KG1 (cell line): Measurements from ENCODE around the gene SEC23A.
"Not testable (repeated sequence)": the region's sequence is repeated elsewhere in the genome, so short reads cannot be mapped to it uniquely, and the experiment has no call there.

Experiments
- DNase-seq: peaks from one replicate; lab custom pipeline; 2025; lab: John Stamatoyannopoulos, UW

SEC23A gene

DNA sequence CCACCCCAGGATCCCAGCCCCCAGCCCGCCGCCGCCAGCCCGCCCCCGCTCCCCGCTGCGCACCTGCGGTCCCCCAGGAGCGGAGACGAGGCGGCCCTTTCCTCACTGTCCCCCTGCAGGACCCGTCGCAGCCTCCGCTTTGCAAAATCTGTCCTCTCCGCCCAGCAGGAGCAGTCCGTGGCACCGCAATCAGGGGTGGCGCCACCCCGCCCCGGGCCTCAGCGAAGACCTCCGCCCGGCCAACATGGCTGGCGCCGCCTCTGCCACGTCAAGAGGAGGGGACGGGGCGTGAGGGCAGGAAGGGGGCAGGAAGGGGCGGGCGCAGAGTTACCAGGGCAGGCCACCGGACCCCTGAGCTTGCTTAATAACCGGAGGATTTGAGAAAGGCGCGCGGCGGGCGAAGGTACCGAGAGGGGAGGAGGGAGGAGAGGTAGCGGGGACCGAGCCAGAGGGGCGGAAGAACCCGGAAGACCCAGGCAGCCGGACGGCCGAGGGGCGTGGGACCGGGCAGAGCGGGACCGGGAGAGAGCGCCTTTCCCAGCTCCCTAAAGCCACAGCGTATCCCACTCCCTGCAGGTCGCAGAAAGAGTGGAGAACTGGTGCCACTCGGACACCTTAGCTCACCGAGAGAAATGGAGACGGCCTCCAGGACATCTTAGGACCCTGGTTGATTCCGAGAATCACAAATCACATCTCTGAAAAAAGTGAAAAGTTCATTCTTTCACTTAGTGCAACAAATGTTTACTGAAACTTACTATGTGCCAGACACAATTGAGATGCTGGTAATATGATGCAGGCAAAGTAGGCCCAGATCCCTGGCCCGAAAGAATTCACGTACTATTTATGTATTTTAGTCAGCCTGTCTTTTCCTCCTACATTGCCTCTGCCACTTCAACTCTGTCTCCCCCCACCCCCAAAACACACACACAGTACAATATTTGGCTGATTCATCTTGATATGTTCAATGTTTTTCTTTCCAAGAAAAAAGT is at the start of gene SEC23A:
SEC23A (minus strand) TSS at position 267 of the 989 bp plus-strand sequence. CDS start 7,117 bp downstream, outside the sequence.
- DNase-seq = peak; percentile 77

GRCh38 chr14:39145266-39145966 is 42.4 kb upstream of the SEC23A start:
- no peak for DNase-seq

DNA sequence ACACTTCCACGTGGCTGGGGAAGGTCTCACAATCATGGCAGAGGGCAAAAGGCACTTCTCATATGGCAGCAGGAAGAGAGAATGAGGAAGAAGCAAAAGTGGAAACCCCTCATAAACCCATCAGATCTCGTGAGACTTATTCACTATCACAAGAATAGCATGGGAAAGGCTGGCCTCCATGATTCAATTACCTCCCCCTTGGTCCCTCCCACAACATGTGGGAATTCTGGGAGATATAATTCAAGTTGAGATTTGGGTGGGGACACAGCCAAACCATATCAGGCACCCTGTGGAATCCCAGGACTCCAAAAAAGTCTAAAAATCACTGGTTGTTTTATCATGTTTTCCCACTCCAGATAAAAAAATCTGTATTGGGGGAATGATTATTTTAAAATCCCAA is 40.2 kb upstream of the SEC23A start:
- not testable (repeated sequence) for DNase-seq

GRCh38 chr14:39141623-39142022 is 38.6 kb upstream of the SEC23A start:
- not testable (repeated sequence) for DNase-seq

DNA sequence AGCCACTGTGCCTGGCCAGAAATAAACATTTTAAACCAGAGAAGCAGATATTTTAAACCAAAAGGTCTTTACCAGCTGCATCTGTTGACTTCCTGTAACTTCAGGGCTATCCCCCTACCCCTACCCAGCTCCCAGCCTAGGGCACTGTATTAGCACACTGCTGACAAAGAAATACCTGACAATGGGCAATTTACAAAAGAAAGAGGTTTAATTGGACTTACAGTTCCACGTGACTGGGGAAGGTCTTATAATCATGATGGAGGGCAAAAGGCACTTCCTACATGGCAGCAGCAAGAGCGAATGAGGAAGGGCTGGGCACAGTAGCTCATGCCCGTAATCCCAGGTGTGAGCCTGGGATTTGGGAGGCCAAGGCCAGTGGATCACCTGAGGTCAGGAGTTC is 37.1 kb upstream of the SEC23A start:
- DNase-seq = no peak

- no peak for DNase-seq
Observed at GRCh38 chr14:39138440-39138839, 35.4 kb upstream of the SEC23A start.

DNA sequence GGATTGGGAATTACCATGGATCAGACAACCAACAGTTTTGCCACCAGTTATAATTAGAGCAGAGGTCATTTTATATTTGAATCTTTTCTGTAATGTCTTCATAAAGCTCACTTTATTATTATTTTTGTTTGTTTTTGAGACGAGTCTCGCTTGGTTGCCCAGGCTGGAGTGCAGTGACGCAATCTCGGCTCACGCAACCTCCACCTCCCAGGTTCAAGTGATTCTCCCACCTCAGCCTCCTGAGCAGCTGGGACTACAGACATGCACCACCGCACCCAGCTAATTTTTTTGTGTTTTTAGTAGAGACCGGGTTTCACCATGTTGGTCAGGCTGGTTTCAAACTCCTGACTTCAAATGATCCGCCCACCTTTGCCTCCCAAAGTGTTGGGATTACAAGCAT is 34.8 kb upstream of the SEC23A start:
- not testable (repeated sequence) for DNase-seq

GRCh38 chr14:39122330-39123138 is 19.5 kb upstream of the SEC23A start:
- DNase-seq = no peak

- DNase-seq = peak; percentile 90
Observed at GRCh38 chr14:39114073-39114838, 11.2 kb upstream of the SEC23A start, which contains the start of gene GEMIN2. Gene GEMIN2 (plus strand): TSS chr14:39114323. CDS start chr14:39114339, 16 bp downstream.

GRCh38 chr14:39113685-39114072 is 10.6 kb upstream of the SEC23A start:
- no peak for DNase-seq

- DNase-seq = no peak
Observed at GRCh38 chr14:39109893-39110715, 7.1 kb upstream of the SEC23A start.

GRCh38 chr14:39108791-39109190 is 5.8 kb upstream of the SEC23A start:
- no peak for DNase-seq

GRCh38 chr14:39107591-39107996 is 4.6 kb upstream of the SEC23A start:
- peak; percentile 15 for DNase-seq

- not testable (repeated sequence) for DNase-seq
Observed at GRCh38 chr14:39104078-39104801, 1.2 kb upstream of the SEC23A start.

- no peak for DNase-seq
Observed at GRCh38 chr14:39102265-39102968, 618 bp downstream of the SEC23A start.

- DNase-seq = no peak
Observed at GRCh38 chr14:39099748-39100147, 3.3 kb downstream of the SEC23A start.

GRCh38 chr14:39099215-39099614 is 3.8 kb downstream of the SEC23A start:
- DNase-seq = not testable (repeated sequence)

- DNase-seq = no peak
Observed at GRCh38 chr14:39097159-39097558, 5.9 kb downstream of the SEC23A start.

GRCh38 chr14:39094515-39094914 is 8.5 kb downstream of the SEC23A start:
- DNase-seq = no peak
